GM20431 (cell line): ENCODE results near the gene CT45A7.
"Not testable (repeated sequence)": the region's sequence is repeated elsewhere in the genome, so short reads cannot be mapped to it uniquely, and the experiment has no call there.

Experiments used
- in situ Hi-C: fragments of 300-500 bp; cut with MseI, MboI; formaldehyde crosslinking; loops from one replicate; pipeline ENCODE4 v1.15.0; 2020; ENCODE audit warnings: low sequenced_read_pairs; ENCODE audit not compliant: unreplicated experiment

The CT45A7 gene

DNA sequence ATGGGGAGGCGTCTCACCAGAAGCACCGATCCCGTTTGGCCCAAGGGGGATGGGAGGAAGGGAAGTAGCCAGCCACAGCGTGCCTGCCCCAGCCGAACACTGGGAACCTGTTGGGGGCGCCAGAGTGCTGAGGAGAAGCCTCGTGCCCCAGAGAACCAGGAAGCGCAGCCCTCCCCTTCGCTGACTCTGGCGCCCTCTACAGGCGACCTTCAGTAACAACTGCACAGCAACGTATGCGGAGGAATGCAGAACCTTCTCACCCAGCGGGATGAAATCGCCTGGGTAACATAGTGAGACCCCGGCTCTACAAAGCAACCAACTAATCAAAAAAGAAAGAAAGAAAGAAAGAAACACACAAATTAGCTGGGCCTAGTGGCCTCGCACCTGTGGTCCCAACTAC lies at the start of gene CT45A7:
TSS of gene CT45A7 (minus strand) at position 101 of the 400 bp plus-strand sequence. CDS start 3,747 bp downstream, outside the sequence.
- in situ Hi-C loops = not testable (repeated sequence)

DNA sequence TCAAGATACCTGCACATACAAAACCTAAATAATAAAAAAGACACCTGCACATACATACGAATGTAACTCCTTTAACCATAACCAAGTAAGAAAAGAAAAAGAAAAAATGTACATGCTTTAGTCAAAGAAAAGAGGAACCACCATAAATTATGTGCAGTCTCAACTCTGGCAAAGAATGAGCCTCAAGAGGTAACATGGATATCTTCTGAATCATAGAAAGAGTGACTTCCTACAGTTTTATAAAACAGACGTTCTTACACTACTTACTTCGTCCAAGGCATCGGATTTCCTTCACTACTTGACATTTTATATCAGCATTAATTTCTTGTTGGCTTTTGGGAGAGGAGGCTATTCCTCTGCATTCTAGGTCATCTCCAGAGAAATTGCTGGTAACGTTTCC lies 45.7 kb upstream of the CT45A7 start:
- in situ Hi-C loops = not testable (repeated sequence)

- in situ Hi-C loops = not testable (repeated sequence)
Measured at GRCh38 chrX:135871712-135872111, 34.6 kb upstream of the CT45A7 start, which contains the start of gene CT45A9. Gene CT45A9 (minus strand): TSS chrX:135871812. CDS start chrX:135868061, 3,751 bp downstream.

DNA sequence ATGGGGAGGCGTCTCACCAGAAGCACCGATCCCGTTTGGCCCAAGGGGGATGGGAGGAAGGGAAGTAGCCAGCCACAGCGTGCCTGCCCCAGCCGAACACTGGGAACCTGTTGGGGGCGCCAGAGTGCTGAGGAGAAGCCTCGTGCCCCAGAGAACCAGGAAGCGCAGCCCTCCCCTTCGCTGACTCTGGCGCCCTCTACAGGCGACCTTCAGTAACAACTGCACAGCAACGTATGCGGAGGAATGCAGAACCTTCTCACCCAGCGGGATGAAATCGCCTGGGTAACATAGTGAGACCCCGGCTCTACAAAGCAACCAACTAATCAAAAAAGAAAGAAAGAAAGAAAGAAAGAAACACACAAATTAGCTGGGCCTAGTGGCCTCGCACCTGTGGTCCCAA lies 17.4 kb upstream of the CT45A7 start, which contains the start of gene CT45A8:
TSS of gene CT45A8 (minus strand) at position 101 of the 400 bp plus-strand sequence. CDS start 3,755 bp downstream, outside the sequence.
- in situ Hi-C loops = not testable (repeated sequence)

- in situ Hi-C loops = not testable (repeated sequence)
Measured at GRCh38 chrX:135819912-135820311, 17.2 kb downstream of the CT45A7 start, which contains the start of gene CT45A2. Gene CT45A2 (minus strand): TSS chrX:135820012. CDS start chrX:135816265, 3,747 bp downstream.

DNA sequence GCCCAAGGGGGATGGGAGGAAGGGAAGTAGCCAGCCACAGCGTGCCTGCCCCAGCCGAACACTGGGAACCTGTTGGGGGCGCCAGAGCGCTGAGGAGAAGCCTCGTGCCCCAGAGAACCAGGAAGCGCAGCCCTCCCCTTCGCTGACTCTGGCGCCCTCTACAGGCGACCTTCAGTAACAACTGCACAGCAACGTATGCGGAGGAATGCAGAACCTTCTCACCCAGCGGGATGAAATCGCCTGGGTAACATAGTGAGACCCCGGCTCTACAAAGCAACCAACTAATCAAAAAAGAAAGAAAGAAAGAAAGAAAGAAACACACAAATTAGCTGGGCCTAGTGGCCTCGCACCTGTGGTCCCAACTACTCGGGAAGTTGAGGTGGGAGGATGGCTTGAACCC lies 34.4 kb downstream of the CT45A7 start, which contains the start of gene CT45A6:
TSS of gene CT45A6 (minus strand) at position 101 of the 400 bp plus-strand sequence. CDS start 3,794 bp downstream, outside the sequence.
- in situ Hi-C loops = not testable (repeated sequence)

DNA sequence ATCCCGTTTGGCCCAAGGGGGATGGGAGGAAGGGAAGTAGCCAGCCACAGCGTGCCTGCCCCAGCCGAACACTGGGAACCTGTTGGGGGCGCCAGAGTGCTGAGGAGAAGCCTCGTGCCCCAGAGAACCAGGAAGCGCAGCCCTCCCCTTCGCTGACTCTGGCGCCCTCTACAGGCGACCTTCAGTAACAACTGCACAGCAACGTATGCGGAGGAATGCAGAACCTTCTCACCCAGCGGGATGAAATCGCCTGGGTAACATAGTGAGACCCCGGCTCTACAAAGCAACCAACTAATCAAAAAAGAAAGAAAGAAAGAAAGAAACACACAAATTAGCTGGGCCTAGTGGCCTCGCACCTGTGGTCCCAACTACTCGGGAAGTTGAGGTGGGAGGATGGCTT lies 51.7 kb downstream of the CT45A7 start, which contains the start of gene CT45A5:
TSS of gene CT45A5 (minus strand) at position 101 of the 400 bp plus-strand sequence. CDS start 3,774 bp downstream, outside the sequence.
- in situ Hi-C loops = not testable (repeated sequence)
